CD4-positive, alpha-beta T cell treated with Interleukin-6 at 100 ng/mL for 8 hours (primary cell): ENCODE results near the gene INIP.
"Not testable (repeated sequence)": the region's sequence is repeated elsewhere in the genome, so short reads cannot be mapped to it uniquely, and the experiment has no call there.

Experiments
- DNase-seq: peaks from one replicate; pipeline ENCODE4 v3.0.0-alpha.2; 2020; ENCODE audit warnings: mixed read lengths, low spot score

Gene INIP

GRCh38 chr9:112734892-112735291 is 17.0 kb upstream of the INIP start:
- no peak for DNase-seq

DNA sequence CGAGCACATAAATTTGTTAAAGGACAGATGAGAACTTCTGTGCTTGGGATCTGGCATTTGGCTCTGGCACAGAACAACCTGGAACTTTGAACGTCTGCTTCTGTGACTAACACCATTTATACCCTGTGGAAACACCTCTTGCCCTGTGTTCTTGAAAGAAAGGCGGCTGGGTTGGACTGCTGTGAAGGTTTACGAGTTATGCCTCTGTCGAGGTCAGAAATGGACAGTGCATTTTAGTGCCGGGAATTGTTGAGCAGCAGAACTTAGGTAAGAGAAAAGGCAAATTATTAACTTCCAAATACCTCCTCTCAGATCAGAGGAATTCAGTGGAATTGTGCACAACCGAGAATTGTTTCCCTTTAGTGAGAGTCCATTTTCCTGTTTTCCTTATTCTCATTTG is 14.1 kb upstream of the INIP start:
- no peak for DNase-seq

- no peak for DNase-seq
These were observed 10.5 kb upstream of the INIP start for GRCh38 chr9:112728401-112728800.

DNA sequence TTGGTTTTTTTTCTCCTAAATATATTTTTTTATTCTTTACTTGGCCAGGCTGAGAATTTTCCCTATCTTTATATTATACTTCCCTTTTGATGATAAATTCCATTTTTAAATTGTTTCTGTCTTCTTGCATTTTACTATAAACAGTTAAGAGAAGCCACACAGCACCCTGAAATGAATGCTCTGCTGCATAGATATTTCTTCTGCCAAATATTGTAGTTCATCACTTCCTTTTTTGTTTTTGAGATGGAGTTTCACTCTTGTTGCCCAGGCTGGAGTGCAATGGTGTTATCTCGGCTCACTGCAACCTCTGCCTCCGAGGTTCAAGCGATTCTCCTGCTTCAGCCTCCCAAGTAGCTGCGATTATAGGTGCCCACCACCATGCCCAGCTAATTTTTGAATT is 8.5 kb upstream of the INIP start:
- no peak for DNase-seq

DNA sequence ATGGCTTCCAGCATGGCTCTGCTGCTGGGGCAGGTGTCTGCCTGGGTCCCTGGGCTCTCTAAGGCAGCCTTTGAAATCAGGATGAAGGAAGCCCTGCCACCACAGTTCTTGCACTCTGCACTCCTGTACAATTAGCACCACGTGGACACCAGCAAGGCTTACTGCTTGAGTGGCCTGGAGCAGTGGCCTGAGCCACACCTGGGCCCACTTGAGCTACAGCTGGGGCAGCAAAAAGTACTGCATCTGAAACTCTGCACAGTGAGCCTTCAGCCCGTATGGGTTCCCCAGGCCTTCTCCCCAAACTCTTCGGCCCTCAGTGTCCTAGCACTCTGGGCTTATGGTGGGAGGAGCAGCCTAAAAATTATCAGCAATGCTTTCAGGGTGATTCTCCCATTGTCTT is 8.0 kb upstream of the INIP start:
- no peak for DNase-seq

GRCh38 chr9:112722749-112723148 is 4.8 kb upstream of the INIP start:
- not testable (repeated sequence) for DNase-seq

DNA sequence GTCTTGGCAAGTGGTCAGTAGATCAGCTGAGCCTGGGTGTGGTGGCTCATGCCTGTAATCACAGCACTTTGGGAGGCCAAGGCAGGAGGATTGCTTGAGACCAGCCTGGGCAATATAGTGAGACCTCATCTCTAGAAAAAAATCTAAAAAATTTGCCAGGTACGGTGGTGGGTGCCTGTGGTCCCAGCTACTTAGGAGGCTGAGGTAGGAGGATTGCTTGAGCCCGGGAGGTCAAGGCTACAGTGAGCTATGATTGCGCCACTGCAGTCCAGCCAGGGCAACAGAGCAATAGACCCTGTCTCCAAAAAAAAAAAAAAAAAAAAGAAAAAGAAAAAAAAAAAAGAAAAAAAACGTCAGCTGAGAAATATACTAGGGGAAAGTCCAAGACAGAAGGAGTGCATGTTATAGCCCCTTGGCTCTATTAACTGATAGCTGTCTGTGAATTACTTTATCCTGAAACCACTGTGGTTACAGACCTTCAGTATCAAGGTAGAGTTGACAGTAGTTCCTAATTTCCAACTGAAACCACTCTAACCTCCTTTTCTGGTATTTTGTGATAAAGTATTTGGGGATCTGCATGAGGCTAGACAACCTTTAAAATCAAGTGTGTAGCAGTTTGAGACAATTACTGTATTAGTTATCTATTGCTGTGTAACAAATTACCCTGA is 2.3 kb upstream of the INIP start:
- DNase-seq = no peak

DNA sequence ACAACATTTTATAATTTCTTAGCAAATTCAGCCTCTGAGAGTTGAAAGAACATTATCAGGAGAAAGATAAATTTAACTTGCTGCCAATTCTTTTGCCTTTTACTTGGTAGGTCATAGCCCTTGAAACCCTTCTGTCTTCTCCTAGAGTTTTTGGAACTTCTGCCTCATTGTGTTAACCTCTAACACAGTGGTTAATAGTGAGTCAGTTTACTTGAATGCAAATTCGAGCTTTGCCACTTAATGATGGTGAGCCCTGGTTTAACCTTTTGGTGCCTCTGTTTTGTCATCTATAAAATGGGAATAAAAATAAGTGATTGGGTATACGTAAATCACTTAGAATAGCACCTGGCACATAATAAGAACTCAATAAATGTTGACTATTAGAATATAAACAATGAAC is 1.8 kb upstream of the INIP start:
- no peak for DNase-seq

- DNase-seq = no peak
These were observed 1.3 kb upstream of the INIP start for GRCh38 chr9:112719241-112719691.

GRCh38 chr9:112712678-112713077 is 5.2 kb downstream of the INIP start:
- DNase-seq = no peak

DNA sequence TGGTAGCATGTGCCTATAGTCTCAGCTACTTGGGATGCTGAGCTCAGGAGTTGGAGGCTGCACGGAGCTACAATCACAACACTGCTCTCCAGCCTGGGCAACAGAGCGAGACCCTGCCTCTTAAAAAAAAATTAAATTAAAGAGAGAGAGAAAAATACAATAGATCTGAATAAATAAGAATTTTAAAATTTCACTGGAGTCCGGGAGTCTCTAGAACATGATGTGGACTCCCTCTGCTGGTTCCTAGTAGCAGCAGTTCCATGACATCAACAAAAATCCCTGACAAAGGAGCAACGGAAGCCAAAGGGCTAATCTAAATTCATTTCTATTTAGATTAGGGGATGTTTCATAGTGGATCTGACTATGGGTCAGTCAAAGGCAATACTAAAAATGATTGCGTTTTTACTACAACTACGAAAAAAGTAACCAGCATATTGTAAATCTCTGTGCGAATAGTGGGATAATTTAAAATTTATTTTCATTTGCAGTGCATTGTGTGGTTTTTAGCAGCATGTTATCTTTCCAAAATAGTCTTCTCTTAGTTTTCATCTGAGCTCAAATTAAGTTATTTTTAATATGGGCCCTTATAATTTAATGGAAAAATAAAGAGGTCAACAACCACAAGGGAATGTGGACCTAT is 6.7 kb downstream of the INIP start:
- DNase-seq = no peak

- DNase-seq = no peak
These were observed 12.0 kb downstream of the INIP start for GRCh38 chr9:112705768-112706427.

DNA sequence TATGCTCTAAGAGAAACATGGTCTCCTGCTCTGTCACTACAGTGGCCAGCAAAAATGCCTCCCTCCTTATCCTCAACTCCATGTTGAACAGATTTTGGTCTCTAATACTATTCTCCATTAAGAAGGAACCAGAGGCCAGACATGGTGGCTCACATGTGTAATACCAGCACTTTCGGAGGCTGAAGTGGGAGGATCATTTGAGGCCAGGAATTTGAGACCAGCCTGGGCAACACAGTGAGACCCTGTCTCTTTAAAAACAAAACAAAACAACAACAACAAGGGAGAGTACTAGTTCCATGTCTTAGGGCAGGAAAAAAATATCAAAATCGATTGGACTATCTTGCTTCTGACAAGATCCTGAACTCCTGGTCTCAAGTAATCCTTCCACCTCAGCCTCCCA is 14.6 kb downstream of the INIP start:
- no peak for DNase-seq

- DNase-seq = no peak
These were observed 17.8 kb downstream of the INIP start for GRCh38 chr9:112700085-112700484.

GRCh38 chr9:112699230-112699629 is 18.7 kb downstream of the INIP start:
- DNase-seq = no peak

- DNase-seq = no peak
These were observed 21.5 kb downstream of the INIP start for GRCh38 chr9:112696461-112696860.

- DNase-seq = no peak
These were observed 23.0 kb downstream of the INIP start for GRCh38 chr9:112694706-112695555.

DNA sequence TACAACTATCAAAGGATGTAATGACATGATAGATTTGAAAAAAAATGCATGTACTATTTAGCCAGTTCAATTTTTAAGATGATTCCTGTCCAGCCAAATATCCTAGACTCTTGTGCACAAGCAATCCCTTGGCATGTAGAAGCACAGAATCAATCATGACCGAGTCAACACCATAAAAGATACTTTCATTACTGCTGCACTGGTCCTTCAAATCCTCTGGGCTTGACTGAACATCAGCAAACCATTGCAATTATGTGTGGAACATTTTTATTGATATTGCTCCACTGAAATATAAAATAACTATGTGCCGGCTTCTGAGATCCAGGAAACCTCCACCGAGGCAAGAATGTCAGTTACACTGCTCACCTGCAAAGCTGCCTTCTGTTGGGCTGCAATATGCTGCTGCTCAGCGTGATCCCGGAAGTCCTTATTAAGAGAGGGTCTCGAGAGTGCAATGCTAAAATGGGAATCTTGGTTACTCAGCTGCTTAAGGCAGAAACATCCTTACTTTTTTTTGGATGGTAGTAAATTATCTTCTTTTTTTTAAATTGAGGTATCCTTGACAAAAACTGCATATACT is 28.7 kb downstream of the INIP start:
- DNase-seq = no peak

GRCh38 chr9:112680731-112681402 is 37.0 kb downstream of the INIP start:
- no peak for DNase-seq

- DNase-seq = no peak
These were observed 40.9 kb downstream of the INIP start for GRCh38 chr9:112677040-112677439.

DNA sequence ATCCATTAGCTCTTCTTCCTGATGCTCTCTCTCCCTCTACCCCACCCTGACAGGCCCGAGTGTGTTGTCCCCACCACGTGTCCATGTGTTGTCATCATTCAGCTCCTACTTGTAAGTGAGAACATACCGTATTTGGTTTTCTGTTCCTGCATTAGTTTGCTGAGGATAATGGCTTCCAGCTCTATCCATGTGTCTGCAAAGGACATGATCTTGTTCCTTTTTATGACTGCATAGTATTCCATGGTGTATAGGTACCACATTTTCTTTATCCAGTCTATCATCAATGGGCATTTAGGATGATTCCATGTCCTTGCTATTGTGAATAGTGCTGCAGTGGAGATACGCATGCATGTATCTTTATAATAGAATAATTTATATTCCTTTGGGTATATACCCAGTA is 44.7 kb downstream of the INIP start:
- DNase-seq = not testable (repeated sequence)
